ENCODE data around the gene POLR2A.

Gene POLR2A

DNA sequence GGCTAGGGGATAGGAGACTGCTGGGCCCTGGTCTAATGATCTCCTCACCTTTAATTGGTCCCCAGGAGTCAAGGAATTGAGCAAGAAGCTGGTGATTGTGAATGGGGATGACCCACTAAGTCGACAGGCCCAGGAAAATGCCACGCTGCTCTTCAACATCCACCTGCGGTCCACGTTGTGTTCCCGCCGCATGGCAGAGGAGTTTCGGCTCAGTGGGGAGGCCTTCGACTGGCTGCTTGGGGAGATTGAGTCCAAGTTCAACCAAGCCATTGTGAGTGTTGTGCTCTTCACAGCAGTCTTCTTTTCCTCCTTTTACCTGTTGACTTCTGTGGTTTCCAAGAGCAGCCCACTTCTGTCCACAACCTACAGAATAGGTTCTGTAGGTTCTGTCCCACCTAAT is 19.4 kb downstream of the POLR2A start:
- no peak for DNase-seq (ENCODE audit: low spot score)

DNA sequence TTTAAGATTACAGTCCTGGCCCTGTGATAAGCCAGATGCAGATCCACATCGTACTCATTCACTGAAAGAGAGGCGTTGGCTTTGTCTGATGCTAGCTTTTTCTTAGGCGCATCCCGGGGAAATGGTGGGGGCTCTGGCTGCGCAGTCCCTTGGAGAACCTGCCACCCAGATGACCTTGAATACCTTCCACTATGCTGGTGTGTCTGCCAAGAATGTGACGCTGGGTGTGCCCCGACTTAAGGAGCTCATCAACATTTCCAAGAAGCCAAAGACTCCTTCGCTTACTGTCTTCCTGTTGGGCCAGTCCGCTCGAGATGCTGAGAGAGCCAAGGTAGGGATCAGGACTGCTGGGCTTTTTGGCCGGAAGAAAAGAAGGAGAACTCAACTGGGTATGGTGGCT is 24.0 kb downstream of the POLR2A start:
- DNase-seq (ENCODE audit: low spot score) = no peak

DNA sequence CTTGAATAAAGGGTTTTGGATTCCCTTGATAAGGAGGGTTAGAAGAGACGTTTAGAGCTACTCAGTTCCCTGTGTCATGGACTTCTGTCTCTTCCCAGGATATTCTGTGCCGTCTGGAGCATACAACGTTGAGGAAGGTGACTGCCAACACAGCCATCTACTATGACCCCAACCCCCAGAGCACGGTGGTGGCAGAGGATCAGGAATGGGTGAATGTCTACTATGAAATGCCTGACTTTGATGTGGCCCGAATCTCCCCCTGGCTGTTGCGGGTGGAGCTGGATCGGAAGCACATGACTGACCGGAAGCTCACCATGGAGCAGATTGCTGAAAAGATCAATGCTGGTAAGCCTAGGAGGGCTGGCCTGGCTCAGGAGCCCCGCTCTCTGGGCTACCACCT is 24.7 kb downstream of the POLR2A start:
- no peak for DNase-seq (ENCODE audit: low spot score)

DNA sequence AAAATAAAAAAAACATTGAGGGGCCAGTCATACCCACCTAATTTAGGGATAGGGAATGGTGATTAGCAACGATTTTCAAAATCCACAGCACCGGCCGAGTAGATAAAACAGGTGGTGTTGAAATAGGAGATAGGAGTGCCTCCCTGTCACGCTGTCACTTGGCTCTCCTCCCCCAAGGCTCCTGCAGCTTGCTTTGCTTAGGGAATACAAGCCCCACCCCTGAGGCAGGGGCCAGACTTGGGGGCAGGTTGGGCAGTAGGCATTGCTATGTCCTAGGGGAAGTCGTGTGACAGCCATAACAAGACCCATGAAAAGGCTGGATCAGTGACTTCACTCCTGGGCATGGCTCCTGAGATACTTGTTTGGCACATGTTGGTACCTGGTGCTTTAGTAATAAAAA is 25.8 kb downstream of the POLR2A start:
- DNase-seq (ENCODE audit: low spot score) = no peak

DNA sequence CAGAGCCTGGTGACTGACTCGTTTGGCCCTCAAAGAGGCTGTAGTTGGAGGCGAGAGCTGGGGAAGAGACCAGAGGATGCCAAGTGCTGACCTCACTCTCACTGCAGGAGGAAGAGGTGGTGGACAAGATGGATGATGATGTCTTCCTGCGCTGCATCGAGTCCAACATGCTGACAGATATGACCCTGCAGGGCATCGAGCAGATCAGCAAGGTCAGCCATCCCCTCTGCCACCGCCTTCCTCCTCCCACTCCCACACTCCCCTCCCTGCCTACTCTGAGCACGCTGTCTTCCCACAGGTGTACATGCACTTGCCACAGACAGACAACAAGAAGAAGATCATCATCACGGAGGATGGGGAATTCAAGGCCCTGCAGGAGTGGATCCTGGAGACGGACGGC is 26.9 kb downstream of the POLR2A start:
- DNase-seq (ENCODE audit: low spot score) = no peak

DNA sequence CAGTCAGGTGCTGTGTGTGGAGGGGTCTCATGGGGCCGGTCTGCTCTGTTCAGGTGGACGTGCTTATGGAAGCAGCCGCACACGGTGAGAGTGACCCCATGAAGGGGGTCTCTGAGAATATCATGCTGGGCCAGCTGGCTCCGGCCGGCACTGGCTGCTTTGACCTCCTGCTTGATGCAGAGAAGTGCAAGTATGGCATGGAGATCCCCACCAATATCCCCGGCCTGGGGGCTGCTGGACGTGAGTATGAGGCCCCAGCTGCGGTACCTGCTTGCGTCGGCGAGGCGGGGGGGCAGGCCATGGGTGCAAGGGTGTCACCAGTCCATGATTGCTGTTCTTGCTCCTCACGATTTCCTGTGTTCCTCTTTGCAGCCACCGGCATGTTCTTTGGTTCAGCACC is 27.9 kb downstream of the POLR2A start:
- DNase-seq (ENCODE audit: low spot score) = no peak

DNA sequence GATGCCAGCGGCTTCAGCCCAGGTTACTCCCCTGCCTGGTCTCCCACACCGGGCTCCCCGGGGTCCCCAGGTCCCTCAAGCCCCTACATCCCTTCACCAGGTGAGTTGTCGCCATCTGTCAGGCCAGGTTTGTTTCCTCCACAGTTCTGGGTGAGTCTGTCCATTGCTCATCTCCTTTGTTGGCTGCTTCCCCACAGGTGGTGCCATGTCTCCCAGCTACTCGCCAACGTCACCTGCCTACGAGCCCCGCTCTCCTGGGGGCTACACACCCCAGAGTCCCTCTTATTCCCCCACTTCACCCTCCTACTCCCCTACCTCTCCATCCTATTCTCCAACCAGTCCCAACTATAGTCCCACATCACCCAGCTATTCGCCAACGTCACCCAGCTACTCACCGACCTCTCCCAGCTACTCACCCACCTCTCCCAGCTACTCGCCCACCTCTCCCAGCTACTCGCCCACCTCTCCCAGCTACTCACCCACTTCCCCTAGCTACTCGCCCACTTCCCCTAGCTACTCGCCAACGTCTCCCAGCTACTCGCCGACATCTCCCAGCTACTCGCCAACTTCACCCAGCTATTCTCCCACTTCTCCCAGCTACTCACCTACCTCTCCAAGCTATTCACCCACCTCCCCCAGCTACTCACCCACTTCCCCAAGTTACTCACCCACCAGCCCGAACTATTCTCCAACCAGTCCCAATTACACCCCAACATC is 28.8 kb downstream of the POLR2A start:
- DNase-seq (ENCODE audit: low spot score) = no peak

DNA sequence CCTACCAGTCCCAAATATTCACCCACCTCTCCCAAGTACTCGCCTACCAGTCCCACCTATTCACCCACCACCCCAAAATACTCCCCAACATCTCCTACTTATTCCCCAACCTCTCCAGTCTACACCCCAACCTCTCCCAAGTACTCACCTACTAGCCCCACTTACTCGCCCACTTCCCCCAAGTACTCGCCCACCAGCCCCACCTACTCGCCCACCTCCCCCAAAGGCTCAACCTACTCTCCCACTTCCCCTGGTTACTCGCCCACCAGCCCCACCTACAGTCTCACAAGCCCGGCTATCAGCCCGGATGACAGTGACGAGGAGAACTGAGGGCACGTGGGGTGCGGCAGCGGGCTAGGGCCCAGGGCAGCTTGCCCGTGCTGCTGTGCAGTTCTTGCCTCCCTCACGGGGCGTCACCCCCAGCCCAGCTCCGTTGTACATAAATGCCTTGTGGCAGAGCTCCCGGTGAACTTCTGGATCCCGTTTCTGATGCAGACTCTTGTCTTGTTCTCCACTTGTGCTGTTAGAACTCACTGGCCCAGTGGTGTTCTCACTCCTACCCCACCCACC is 29.8 kb downstream of the POLR2A start:
- DNase-seq (ENCODE audit: low spot score) = no peak

DNA sequence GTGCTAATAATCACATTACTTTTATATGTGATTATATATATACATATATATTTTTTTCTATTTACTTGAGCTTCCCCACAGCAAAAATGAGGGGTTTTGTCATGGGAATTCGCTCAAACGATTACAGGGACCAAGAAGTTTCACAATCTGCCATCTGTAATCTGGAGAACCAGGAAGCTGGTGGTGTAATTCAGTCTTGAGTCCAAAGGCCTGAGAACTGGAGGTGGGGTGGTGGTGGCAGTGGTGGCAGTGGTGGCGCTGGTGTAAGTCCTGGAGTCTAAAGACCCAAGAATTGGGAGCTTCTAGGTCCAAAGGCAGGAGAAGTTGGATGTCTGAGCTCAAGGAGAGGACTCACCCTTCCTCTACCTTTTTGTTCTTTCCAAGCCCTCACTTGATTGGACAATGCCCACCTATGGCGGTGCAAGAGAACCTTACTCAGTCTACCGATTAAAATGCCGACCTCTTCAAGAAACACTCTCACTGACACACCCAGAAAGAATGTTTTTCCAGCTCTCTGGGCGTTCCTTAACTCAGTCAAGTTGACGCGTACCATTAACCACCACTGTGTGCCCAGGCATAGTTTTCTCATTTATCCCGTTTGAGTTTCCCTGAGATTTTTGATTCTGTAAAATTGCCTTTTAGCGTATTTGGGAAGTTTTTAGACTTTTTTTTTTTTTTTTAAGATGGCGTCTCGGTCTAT is 31.9 kb downstream of the POLR2A start:
- DNase-seq (ENCODE audit: low spot score) = no peak

DNA sequence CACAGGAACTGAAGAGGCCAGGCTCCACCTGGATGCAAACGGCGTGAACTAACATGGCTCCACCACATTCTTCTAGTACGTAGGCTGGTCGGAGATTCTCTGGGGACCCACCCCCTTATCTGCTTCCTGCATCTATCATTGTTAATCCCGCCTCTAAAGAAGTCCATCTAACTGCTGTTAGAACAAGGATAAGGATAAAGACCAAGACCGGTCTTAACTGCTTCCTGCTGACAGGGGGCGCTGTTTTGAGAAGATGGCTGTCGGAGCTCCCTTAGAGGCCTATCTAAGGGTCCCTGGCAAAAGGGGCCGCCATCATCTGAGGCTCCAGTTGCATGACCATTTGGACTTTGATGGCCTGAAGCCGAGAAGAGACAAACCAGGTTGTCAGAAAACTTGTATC is 38.9 kb downstream of the POLR2A start:
- DNase-seq (ENCODE audit: low spot score) = peak; percentile 57

DNA sequence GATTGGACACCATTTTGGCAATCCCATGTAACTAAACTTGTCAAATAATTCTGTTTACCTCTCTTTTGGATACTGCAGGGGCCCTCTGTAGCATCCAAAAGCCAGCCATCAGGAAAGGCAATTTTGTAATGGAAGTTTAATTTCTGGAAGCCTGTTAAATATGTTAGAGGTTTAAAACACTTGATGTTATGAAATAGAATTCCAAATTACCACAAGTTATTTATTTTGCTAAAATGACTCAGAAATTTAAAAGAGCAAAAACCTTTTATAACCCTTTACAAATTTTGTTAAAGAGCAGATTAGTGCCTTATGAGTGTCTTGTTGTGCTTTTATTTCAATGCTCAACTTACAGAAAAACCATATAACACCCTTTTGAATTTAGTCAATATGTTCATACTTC is 44.7 kb downstream of the POLR2A start:
- DNase-seq (ENCODE audit: low spot score) = no peak

DNA sequence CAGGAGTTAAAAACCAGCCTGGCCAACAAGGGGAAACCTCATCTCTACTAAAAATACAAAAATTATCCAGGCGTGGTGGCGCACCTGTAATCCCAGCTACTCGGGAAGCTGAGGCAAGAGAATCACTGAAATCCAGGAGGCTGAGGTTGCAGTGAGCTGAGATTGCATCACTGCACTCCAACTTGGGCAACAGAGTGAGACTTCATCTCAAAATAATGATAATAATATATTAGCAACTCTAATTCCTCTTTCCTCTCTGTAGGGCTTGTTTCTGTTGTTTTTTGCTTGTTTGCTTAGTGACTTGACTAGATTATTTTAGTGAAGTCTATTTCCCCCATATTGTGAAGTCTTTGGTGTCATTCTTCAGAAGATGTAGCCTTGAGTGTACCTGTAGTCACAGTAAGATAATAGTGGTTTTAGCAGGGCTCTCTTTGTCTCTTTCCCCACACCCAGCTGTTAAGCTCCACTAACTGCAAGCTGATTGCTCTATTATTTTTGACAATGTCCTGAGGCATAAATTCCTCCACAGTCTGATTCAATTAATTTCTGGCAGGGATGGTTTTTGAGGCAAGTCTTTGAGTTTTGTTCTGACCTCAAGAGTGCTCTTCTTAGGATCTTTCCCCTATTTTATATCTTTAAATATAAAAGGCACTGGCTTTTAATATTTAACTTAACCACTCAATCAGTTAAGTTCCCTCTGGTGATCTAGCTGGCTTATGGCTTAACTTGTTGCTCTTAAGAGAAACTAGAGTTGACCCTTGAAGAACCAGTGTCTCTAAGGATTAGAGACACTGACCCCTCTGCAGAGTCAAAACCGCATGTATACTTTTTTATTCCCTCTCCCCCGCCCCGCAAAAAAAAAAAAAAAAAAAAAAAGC is 46.1 kb downstream of the POLR2A start:
- DNase-seq (ENCODE audit: low spot score) = no peak

DNA sequence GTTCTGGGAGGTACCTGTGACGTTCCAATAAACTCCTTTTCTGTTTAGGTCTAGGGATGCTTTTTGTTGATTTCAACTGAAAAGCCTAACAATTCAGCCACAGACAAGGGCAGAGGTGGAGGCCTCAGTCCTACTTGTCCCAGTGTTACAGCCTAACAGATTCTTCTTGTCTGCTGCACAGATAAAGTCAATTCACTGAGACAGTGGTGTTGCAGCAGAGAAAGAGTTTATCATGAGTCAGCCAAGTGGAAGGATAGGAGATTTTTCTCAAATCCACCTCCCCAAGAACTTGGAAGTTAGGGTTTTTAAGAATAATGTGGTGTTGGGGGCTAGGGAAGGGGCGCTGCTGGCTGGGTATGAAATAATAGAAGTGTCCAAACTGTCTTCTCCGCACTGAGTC is 53.9 kb downstream of the POLR2A start:
- no peak for DNase-seq (ENCODE audit: low spot score)

DNA sequence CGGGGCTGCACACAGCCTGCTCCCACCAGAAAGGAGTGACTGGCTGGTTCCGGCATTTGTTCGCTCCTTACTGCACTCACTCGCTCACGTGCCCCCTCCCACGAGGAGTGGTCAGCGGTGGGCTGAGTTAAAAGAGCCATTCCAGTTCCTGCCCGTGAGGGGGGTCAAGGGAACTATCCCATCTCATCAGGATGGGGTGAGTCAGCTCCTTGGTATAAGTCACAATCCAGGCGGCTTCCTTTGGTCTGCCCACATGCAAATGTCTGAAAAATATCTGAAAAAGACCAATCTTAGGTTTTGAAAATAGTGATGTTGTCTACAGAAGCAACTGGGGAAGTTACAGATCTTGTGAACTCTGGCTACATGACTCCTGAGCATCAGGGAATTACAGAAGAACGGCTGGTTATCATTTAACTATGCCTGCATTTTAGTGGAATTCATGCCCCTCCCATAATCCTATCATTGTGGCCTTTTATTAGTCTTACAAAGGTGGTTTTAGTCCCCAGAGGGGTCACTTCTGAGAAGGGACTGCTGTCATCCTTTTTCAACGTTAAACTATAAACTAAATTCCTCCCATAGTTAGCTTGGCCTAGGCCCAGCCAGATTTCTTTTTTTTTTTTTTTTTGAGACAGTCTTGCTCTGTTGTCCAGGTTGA is 54.9 kb downstream of the POLR2A start:
- DNase-seq (ENCODE audit: low spot score) = no peak

DNA sequence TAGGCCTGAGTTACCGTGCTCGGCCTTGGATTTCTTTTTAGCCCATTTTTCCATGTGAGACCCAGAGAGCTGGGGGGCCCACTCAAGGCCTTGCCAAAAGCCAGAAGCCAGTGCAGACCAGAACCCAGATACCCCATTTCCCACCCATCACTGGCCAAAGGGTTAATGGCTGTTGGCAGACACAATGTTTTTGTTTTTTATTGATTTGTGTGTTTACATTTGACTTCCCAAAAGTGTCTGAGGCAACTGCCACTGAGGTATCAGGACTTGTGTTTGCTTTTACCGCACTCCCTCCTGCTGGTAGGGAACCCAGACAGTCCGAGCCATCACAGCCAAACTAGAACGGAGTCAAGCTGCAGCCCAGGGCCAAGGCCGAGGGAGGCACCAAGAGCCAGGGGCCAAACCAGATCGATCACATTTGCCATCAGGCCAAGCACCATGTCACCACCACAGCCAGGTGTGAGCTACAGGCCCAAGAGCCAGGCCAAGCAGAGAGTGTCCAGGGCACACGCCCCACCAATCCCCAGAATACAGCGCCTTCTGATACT is 57.0 kb downstream of the POLR2A start:
- no peak for DNase-seq (ENCODE audit: low spot score)

DNA sequence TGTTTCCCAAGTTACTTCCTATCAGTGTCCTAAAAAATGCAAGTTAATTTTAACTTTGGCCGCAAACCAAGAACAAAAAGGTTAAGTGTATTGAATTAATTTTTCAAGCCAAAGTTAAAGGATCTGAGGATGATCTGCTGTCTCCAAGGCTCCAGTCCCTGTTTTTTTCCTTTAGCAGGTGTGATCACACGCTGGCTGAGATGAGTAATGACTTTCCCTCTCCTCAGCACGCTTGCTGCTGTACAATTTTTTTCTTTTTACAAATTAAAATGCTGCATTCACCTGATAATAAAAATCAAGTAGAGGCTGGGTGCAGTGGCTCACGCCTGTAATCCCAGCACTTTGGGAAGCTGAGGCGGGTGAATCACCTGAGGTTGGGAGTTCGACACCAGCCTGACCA is 60.7 kb downstream of the POLR2A start:
- no peak for DNase-seq (ENCODE audit: low spot score)

DNA sequence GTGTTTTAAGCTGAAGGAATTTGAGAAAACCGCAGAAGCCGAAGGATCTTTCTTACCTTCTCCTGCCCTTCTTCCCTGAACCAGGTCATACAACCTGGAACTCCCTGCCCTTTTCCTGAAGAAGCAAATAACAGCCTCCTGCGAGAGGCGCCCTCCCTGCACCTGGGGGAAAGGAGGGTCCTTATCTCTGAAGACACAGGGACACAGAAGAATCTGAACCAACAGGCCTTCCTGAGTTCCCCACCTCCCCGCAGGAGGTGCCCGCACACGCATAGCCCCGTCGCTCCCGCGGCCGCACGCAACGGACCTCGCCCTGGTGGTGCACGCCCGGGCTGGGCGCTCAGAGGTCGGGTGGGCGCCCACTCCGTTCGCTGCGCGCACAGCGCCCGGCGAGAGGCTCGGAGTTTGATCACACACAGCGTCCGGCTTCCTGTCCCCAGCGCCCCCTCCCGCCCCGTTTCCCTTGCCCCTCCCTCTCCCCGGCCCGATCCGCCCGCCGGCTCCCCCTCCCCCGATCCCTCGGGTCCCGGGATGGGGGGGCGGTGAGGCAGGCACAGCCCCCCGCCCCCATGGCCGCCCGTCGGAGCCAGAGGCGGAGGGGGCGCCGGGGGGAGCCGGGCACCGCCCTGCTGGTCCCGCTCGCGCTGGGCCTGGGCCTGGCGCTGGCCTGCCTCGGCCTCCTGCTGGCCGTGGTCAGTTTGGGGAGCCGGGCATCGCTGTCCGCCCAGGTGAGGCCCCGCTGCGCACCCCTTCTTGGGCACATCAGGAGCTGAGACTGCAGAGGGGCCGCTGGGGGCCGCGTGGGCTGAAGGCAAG is 64.6 kb downstream of the POLR2A start, which contains the start of gene TNFSF12:
Gene TNFSF12 (plus strand): TSS at position 474 of the 816 bp plus-strand sequence. CDS start 96 bp downstream, at position 570.
- no peak for DNase-seq (ENCODE audit: low spot score)
